ENCODE data around the gene PLXNA1. TPM values are rescaled to one million over a fixed set of nuclear protein-coding genes. Genes with fewer than 3 reads are reported as not detected.

The PLXNA1 gene
- total and polyA plus RNA-seq, 12 donors: 14.3 to 29.7 (median 24.1) TPM

GRCh38 chr3:126956866-126957650, 25.9 kb upstream of the PLXNA1 start:
- DNase-seq (no peak), ATAC-seq (no peak)
- no peaks in the 10 kb centered on the region for H3K27me3 ChIP-seq
- no peaks in the 10 kb centered on the region for H3K9me3 ChIP-seq
- H3K36me3 ChIP-seq: no peaks in the 10 kb centered on the region
- peaks cover 8 to 20% (median 18%) of the 10 kb centered on the region in 9 donors for H3K4me1 ChIP-seq
- TF ChIP-seq CTCF (IDR thresholded peaks at IDR 0.05): no peak
- H3K27ac ChIP-seq: no peak overlapping the region
- intact Hi-C loops (cut with DNase I): no loop called here
- no peak overlapping the region for H3K4me3 ChIP-seq
- 91 to 95% methylated on average over 23 of the region's 23 CpGs for WGBS, 2 donors

DNA sequence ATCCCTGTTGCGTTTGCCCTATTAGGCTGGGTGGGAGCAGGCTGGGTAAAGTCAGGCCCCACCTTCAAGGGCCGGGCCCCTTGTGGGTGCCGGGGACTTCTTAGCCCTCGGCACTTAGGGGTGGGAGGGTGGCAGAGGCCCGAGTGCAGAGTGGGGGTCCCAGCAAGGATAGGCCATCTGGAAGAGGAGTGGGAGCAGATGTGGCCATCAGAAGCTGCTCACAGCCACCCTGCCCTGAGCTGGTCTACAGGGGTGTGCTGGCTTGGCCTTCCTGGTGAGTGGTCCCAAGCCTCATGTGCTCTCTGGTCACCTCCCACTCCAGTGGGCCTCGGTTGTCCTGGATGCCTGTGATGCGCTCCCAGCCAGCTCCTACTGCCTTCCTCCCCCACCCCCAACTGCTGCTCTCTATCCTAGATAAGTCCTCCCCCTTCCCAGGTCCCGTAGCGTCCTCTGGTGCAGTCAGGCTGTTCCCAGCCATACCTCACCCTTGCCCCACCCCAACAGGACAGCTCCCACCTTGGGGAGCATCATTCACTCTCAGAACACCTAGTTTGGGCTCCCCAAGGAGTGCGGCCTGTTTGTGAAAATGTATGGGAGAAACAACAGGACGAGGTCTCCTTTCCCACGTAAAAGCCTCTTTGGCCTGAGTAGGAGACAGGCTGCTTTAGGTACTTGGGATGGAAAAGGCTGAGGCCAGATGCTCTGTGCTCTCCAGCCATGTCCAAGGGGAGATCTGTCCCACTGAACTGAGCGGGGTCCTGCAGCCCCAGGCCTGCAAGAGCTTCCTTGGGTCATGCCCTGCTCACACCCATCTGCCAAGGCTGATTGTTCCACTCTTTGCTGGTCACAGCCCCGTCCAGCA, 24.9 kb upstream of the PLXNA1 start:
- Histone ChIP-seq H3K9me3 (no peaks in the 10 kb centered on the region), H3K27ac (no peak overlapping the region), H3K36me3 (no peaks in the 10 kb centered on the region), H3K4me3 (no peak overlapping the region), H3K4me1 (peaks cover 11 to 26% (median 24%) of the 10 kb centered on the region in 9 donors), H3K27me3 (no peaks in the 10 kb centered on the region)
- 94 to 96% methylated on average over 14 of the region's 14 CpGs for WGBS, 2 donors
- TF ChIP-seq CTCF (IDR thresholded peaks at IDR 0.05): no peak
- no peak for DNase-seq
- ATAC-seq: no peak
- intact Hi-C loops (cut with DNase I): no loop called here

GRCh38 chr3:126958638-126959085, 24.3 kb upstream of the PLXNA1 start:
- ATAC-seq (no peak), DNase-seq (no peak)
- intact Hi-C loops (cut with DNase I): no loop called here
- Histone ChIP-seq H3K4me3 (no peak overlapping the region), H3K27ac (no peak overlapping the region), H3K27me3 (no peaks in the 10 kb centered on the region), H3K9me3 (no peaks in the 10 kb centered on the region), H3K36me3 (no peaks in the 10 kb centered on the region), H3K4me1 (peaks cover 11 to 26% (median 24%) of the 10 kb centered on the region in 9 donors)
- WGBS, 2 donors: 91 to 92% methylated on average over 10 of the region's 10 CpGs
- no peak for TF ChIP-seq CTCF (IDR thresholded peaks at IDR 0.05)

GRCh38 chr3:126959136-126959920, 23.6 kb upstream of the PLXNA1 start:
- ATAC-seq (no peak), DNase-seq (no peak)
- intact Hi-C loops (cut with DNase I): no loop called here
- Histone ChIP-seq H3K4me3 (no peak overlapping the region), H3K36me3 (no peaks in the 10 kb centered on the region), H3K27me3 (no peaks in the 10 kb centered on the region), H3K27ac (no peak overlapping the region), H3K4me1 (peaks cover 11 to 26% (median 24%) of the 10 kb centered on the region in 9 donors), H3K9me3 (no peaks in the 10 kb centered on the region)
- 85 to 86% methylated on average over 10 of the region's 10 CpGs for WGBS, 2 donors
- no peak for TF ChIP-seq CTCF (IDR thresholded peaks at IDR 0.05)

Data from heart right ventricle (tissue), 16 donors.